Epithelial cell of esophagus (primary cell): ENCODE data around the gene SORBS1.

Experiments used
- DNase-seq: peaks from one replicate; pipeline ENCODE4 v3.0.0; 2010; ENCODE audit warnings: low read depth
- H3K4me3 ChIP-seq: 2 replicates; pipeline ENCODE4 v1.5.1; 2011; ENCODE audit warnings: mild to moderate bottlenecking, low read length, control low read depth
- TF ChIP-seq, protein P1 (sequence below): IDR thresholded peaks from 2 replicates; pipeline ENCODE4 v1.5.1; 2011; ENCODE audit warnings: low read depth, mild to moderate bottlenecking, low read length, control low read depth, inconsistent platforms; ENCODE audit not compliant: insufficient read depth; ENCODE audit errors: missing control alignments

The SORBS1 gene

DNA sequence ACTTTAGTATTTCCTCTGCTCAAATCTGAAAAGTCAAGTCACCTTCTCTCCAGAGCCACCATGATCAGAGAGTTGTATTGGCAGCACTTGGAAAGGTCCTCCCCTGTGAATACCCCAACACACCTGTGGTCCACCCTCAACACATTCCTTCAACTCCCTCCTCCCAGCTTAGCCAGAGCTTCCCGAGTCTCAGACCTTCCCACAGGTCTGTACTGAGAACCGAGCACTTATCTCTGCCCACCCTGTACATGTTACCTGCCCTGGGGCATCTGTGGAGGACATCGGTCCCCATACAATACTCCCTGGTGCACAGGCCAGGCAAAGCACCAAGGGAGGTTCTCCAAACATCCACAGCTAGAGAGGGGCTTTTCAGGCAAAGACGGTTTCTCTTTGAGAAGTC, 30.6 kb downstream of the SORBS1 start:
- no peak for DNase-seq
- TF ChIP-seq, protein P1, sequence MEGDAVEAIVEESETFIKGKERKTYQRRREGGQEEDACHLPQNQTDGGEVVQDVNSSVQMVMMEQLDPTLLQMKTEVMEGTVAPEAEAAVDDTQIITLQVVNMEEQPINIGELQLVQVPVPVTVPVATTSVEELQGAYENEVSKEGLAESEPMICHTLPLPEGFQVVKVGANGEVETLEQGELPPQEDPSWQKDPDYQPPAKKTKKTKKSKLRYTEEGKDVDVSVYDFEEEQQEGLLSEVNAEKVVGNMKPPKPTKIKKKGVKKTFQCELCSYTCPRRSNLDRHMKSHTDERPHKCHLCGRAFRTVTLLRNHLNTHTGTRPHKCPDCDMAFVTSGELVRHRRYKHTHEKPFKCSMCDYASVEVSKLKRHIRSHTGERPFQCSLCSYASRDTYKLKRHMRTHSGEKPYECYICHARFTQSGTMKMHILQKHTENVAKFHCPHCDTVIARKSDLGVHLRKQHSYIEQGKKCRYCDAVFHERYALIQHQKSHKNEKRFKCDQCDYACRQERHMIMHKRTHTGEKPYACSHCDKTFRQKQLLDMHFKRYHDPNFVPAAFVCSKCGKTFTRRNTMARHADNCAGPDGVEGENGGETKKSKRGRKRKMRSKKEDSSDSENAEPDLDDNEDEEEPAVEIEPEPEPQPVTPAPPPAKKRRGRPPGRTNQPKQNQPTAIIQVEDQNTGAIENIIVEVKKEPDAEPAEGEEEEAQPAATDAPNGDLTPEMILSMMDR: no peak
- H3K4me3 ChIP-seq: no peak overlapping the region

DNA sequence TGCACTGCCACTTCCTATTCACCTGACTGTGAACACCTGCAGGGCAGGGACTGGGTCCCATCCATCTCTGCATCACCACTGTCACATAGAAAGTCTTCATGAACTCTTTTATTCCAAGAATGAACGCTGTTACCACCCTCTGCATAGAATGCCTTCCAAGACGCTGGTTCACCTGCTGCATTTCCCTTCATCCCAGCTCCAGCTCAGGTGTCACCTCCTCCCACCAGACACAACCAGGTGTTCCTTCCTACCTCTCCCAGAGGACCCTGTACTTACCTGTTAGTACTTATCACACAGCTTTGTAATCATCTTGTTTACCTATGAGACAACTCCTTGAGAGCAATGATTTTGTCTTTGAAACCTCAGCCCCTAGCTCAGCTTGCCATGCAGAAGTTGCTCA, 31.1 kb downstream of the SORBS1 start:
- TF ChIP-seq, protein P1: no peak
- no peak for DNase-seq
- no peak overlapping the region for H3K4me3 ChIP-seq

DNA sequence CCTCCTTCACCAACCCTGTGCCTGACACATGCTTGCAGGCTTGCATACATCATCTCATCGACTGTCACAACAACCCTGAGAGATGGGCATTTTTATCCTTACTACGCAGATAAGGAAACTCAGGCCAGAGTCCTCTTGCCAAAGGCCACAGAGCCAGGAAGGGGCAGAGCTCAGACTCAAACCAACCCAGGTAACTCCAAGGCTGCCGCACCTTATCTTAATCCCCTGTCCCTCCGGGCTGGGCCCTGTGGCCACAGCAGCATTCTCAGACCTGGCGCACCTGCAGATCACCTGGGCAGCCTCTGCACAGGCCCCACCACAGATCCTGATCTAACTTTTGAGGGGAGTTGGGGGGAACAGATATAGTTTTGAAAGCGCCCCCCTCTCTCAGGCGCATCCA, 35.1 kb downstream of the SORBS1 start:
- TF ChIP-seq, protein P1: no peak
- no peak for DNase-seq

DNA sequence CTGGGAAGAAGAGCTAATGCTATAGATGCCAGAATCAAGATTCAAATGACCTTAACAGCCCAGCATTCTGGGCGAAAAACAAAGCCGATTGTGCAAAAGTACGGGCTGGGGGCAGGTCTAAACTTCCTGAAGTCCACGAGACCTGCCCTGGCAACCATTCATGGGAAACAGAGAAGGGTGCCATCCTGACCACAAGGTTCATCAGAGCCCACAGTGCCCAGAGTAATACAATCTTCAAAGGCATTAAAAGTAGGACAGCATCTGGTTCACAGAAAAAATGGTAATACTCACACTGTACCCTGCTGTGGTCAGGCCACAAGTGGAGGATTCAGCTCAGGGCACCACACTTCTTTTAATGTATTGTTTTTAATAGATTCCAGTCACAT, 36.1 kb downstream of the SORBS1 start:
- TF ChIP-seq, protein P1: no peak

More for the DNA sequence above, 35.1 kb downstream of the SORBS1 start:
- no peak overlapping the region for H3K4me3 ChIP-seq

DNA sequence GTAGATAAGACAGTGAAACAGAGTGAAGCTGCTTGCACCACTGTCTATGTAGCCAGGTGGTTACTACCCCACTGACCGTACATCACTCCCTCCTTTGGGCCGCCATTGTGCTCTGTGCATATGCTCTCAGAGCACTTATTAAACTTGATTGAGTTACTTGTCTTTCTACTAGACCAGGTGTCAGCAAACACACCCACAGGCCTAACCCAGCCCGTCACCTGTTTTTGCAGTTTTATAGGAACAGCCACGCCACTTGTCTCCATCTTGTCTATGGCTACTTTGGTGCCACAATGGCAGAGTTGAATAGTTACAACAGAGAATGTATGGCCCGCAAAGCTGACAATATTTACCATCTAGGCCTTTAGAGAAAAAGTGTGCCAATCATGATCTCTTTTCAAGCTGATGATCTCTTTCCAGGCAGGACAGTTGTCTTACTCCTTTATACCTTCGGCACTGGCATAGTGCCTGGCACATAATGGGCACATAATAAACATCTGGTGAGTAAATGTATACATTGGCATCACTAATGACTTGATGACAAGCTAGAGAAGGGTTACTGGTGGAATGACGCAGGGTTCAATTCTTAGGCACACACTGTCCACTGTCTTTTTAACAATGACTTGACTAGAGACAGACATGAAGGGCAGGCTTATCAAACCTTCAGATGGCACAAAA, 36.7 kb downstream of the SORBS1 start:
- H3K4me3 ChIP-seq: no peak overlapping the region
- DNase-seq: no peak
- TF ChIP-seq, protein P1: no peak

More for the DNA sequence above, 36.1 kb downstream of the SORBS1 start:
- DNase-seq: no peak
- no peak overlapping the region for H3K4me3 ChIP-seq

DNA sequence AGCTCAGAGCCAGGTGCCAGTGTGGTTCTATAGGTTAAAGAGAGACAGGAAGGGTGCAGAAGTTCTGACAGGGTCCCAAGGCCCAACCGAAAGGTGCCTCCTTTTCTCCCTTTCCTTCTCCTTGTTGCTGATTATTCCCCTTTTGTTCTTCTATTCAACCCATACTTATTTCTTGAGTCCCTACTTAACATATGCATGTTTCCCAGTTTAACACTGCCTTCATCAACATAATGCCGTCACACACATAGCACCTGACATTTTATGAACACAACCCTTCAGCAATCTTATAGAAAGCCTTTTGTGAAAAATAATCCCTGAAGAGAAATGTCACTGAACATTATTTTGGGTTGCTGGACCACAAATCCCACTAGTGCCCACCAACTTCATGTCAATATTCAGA, 39.1 kb downstream of the SORBS1 start:
- TF ChIP-seq, protein P1: no peak
- DNase-seq: no peak
- H3K4me3 ChIP-seq: no peak overlapping the region

DNA sequence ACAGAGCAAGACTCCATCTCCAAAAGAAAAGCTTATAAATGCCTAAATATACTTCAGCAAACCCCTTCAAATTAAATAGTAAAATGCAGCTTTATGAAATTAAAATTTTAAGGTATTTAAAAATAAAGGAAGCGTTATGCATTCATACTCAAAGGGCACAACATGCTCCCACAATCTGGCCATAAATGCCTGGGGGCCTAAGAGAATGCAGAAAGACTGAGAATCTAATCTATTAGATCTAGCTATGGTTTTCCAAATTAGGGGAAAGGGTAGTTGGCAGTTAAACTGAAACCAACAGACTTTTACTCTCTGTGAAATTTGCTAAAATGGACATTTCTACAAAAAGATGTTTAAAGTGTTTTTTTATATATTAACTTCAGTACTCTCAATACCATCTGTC, 40.6 kb downstream of the SORBS1 start:
- no peak overlapping the region for H3K4me3 ChIP-seq
- DNase-seq: no peak
- TF ChIP-seq, protein P1: no peak
